ENCODE results near the gene FAM110A.
"Not testable (repeated sequence)": the region's sequence is repeated elsewhere in the genome, so short reads cannot be mapped to it uniquely, and the experiment has no call there.

FAM110A gene

DNA sequence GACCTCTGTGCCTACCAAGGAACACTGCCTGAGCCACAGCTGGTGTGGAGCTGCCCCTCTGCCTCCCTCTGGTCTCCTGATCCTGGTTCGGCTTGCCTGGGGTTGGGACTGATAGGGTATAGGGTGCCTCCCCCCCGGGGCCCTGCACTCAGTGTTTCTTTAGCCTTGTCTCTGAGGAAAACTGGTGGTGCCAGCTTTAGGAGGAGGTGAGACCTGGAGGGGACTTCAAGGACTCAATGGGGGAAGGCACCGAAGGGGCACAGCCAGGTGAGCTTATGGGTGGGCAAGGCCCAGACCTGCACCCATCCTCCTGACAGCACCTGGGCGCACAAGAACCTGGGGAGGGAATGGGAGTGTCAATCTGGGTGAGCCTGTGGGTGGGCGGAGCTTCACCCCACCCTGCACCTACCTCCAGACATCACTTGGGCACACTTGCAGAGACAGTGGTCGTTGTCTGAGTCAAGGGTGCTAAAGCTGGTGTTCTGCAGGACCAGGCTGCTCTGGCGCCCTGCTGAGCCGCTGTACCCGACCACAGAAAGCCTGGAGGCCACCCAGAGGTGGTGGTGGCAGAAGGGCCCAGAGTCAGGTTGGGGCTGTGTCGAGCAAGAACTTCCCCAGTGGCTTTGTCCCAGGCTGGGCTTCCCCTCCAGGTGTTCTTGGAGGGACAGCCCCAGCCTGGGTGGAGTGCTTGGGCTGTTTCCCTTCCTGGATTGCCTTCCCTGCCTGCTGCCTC, 40.5 kb downstream of the FAM110A start:
- DNase-seq (ENCODE audit: low read depth in 2 of 2), result no peak

DNA sequence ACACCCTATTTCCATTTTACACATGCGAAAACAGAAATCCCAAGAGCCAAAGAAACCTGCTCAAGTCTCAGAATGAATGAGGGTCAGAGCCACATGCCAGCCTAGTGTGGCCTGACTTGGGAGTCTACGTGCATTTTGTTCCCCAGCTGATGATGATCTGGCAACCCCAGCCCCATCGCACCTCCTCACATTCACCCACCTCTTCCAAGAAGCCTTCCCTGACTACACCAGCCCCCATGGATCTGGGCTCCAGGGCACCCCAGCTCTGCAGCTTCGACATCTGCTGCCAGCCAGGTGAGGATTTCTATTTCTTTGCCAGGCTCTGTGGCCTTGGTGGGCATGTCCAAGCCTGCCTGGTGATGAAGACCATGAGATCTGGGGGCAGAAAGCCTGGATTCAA, 41.6 kb downstream of the FAM110A start:
- DNase-seq (ENCODE audit: low read depth in 2 of 2), result no peak

DNA sequence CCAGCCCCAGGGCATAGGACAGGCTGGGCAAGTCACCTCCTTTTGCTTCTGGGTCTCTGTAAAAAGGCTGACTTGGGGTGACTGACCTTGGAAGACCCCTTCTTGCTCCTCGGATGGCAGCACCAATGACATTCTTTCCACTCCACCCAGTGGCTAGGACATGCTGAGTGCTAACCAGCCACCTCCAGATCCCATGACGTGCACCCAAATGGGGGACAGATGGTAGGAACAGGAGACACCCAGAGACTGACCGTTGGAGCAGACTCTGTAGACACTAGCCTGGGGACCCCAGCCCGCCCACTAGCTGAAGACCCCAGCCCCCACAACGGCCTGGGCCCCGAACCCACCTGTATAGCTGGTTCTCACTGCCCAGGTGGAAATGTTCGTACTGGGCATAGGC, 44.3 kb downstream of the FAM110A start:
- no peak for DNase-seq (ENCODE audit: low read depth in 2 of 2)

DNA sequence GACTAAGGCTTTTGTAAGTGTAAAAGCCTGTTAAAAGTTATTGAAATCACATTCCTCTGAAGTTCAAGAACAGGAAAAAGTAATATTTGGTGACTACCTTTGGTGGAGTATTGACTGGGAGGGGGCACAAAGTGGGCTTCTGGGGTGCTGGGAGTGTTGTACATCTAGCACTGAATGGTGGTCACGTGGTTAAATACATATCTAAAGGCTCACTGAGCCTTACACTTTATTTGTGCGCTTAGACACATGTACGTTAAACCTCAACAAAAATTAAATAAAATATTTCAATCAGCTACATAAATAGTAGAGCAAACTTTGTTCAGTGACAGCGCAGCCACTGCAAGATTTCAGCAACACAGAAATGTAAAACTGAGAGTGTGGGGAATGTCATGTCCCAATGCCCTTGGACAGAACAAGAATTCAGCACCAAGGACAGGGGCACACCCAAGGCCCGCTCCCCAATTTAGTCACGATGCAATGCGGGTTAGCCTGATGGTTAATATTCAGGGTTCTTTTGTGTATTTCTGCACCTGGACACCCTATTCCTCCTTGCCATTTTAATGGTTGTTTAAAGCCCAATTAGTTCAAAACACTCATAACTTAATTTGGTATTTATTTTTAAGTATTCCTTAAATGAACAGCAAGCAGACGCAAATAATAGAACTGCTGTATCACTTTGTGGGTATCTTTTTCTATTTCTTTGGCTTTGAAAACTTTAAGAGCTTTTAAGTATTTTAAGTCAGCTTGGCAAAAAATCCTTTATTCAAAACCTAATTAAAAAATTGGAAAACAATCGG, 45.2 kb downstream of the FAM110A start:
- DNase-seq (ENCODE audit: low read depth in 2 of 2), result no peak

DNA sequence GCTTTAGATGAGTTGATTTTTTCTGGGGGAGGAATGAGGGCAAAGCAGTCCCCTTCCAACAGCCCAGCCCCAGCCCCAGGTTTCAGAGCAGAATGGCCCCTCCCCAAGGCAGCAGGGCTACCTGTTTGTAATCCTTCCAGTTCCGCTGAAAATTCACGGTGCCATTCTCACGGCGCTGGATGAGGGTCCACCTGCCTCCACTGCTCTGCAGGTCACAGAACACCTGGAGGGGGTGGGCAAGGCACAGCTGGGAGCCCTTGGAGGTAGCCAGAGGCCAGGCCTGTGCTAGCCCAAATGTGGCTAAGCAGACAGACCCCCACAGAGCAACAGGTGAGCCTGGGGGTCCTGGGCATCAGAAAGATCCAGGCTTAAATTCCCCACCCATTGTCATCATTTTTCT, 46.1 kb downstream of the FAM110A start:
- no peak for DNase-seq (ENCODE audit: low read depth in 2 of 2)

DNA sequence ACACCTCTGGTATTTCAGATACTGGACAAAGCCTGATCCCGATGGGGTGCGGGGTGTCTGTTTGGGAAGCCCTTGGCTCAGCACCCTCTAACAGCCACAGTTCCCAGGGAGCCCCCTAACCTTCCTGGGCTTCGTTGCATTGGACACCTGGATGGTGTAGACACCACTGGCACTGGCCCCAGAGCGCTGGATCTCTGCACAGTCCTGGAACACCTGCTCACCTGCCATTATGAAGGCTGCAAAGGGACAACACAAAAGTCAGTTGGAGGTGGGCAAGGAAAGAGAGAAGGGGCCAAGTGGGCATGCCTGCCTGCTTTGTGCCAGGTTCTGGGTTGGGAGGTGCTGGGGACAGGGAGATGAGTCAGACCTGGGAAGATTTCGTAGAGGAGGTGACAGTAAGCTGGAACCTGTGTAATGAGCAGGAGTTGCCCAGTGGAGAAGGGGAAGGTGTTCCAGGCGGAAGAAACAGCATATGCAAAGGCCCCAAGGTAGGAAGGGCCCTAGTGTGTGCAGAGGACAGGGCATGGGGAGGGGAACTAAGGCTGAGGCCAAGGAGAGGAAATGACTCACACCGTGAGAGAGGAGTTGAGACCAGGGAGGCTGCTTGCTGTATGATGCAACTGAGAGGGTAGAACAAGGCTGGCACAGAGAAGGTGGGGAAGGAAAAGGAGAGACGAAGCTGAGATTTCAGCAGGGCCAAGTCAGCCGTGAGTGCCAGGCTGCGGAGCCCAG, 47.7 kb downstream of the FAM110A start:
- DNase-seq (ENCODE audit: low read depth in 2 of 2), result no peak

DNA sequence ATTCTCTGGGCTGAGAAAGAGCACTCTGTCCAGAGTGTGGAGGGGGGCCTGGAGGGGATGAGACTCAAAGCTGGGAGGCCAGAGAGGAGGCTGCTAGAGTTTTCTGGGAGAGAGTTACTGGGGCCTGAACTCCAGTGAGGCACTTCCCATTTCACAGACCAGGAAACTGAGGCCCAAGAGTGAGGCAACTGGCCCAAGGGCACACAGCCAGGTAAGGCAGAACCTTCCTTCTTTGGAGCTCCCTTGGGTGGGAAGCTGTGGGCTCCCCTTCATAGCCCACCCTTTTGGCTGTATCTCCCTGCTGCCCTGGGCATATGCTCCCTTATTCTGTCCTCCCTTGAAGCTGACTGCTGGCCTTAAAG, 48.2 kb downstream of the FAM110A start:
- no peak for DNase-seq (ENCODE audit: low read depth in 2 of 2)

DNA sequence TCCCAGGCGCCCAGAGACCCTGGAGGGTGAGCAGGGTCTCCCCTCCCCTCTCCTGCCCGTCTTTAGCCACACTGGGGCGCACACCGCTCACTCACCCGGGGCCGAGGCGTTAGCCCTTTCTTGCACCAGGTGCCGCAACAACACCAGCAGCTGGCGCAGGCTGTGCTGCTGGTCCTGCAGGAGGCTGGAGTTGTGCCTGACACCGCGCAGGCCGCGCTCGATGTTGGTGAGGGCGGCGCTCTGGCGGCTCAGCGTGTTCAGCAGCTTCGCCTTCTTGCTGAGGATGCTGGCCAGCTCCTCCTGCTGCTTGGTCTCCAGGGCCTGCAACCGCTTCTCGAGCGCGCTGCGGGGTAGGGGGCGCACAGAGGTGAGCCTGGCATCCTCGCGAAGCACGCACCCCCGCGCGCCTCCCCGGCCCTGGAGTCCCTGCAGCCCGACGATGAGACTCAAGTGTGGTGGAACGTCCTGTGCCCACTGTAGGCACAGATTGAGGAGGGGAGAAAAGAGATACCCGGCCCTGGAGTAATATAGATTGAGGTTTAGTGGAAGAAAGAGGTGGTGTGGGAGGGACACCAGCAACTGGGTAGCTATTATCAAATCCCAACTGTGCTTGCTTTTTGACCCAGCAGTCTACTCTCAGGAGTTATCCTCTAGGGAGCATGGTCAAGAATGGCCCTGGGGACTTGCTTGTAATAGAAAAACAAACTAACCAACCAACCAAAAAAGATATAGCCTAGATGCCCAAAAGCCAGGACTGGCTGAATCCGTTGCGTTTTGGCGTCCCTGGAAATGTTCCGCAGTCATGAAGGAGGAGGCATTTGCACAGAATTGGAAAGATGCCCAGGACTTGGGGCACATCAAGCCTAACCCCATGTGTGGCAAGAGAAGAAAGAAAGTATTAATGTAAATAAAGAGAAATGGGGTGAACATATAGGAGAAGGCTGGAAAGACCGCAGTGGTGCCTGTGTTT, 51.8 kb downstream of the FAM110A start:
- DNase-seq (ENCODE audit: low read depth in 2 of 2), result no peak

DNA sequence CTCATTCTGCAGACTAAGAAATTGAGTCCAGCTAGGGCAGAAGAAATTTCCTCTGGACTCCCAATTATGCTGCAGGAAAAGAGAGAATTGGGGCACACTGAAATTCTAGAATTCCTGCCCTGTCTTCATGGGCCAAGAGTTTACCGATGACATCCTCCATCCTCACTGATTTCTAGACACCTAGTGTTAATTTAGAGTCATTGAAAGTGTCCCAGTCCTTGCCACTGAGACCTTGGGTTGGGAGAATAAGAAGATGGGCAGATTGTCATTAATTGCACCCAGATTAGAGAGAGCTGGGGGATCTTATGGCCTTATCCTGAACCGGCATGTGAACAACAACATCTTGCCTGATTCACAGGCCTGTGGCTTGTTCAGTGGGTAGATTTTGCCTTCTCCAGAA, 53.6 kb downstream of the FAM110A start:
- DNase-seq (ENCODE audit: low read depth in 2 of 2), result no peak

DNA sequence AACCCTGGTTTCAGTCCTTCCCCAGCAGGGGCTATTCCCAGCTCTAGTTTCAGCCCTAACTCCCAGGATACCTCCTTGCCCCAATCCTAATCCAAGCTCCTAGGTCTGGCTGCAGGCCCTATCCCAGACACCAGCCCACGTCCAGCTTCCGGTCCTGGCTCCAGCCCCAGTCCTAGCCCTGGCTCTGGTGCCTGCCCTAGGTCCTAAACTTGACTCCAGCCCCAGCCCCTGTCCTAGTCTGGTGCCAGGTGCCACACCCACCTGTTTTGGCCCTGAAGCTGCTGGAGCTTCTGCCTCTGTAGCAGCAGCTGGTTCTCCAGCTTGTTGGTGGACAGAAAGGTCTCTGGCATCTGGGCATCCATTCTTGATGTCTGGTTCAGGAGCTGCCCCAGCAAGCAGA, 54.5 kb downstream of the FAM110A start:
- DNase-seq (ENCODE audit: low read depth in 2 of 2), result no peak

DNA sequence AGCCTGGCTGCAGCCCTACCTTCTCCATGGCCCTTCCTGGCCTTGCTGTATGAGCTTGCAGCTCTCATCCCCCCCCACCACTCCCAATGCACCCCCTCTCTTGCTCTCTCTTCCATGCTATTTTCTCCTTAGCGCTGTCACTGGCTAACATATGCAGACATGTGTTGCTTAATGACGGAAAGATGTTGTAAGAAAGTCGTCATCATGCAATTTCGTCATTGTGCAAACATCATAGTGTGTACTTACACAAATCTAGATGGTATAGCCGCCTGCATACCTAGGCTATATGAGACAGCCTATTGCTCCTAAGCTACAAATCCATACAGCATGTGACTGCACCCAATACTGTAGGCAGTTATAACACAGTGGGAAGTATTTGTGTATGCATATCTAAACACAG, 55.6 kb downstream of the FAM110A start:
- DNase-seq (ENCODE audit: low read depth in 2 of 2), result no peak

DNA sequence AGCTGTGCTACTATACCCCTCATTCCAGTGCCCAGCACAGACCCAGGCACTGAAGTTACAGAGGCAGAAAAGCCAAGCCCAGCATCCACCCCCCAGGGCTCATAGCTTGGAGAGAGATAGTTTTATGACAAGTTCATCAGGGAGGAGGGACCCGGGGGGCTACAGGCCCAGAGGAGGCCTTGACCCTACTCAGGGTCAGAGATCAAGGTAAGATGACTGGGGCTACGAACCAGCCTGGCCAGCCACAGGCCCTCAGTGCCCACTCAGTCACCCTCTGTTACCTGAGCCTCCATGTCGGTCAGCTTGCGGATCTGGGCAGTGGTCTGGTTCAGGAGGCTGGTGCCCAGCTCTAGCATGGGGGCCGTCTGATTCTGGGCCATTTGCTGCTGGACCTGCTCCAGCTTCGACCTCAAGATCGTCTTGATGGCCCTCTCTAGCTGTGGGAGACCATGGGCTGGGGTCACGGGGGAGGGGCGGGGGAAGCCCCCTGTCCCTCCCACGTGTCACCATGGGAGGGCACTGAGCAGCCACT, 56.5 kb downstream of the FAM110A start:
- DNase-seq (ENCODE audit: low read depth in 2 of 2), result no peak

DNA sequence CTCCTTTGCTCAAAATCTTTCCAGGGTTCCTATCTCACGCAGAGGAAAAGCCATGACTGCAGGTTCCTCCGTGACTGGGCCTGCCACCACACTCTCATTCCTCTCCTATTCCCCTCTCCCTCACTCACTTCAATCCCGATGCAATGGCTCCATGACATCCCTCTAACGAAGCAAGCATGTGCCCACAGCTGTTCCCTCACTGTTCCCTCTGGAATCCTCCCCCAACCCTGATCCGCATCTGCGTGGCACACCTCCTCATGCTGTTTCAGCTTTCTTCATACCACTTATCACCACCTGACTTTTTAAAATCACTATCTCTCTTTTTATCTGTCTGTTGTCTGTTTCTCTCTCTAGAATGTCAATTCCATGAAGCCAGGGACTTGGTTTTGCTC, 57.1 kb downstream of the FAM110A start:
- DNase-seq (ENCODE audit: low read depth in 2 of 2), result no peak

DNA sequence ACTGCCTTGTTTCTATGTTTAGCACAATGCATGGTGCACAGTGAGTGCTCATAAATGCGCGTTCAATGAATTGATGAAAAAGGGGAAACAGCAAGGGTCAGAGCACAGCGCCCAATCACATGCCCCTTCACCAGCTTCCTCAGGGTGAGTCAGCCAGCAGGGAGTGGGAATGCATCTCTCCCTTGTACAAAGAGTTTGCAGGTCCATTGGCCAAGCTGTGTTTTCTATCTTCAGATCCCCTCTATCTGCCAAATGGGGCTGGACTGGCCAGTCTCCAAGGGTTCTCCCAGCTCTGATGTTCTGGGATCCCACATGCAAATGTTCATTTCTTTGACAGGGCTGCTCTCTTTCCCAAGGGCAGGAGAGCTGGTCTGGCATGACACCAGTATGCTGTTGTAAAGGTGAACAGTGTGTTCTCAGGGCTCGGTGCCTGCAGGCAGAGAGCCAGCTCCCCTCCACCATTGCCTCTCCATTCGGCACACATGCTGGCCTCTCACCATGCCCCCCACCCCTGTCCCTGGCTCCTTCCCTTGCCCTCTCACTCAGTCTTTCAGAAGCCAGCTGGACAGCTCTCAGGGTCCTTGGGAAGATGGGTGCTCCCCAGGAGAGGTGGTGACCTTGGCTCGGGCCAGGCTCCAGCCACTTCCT, 57.7 kb downstream of the FAM110A start:
- no peak for DNase-seq (ENCODE audit: low read depth in 2 of 2)

DNA sequence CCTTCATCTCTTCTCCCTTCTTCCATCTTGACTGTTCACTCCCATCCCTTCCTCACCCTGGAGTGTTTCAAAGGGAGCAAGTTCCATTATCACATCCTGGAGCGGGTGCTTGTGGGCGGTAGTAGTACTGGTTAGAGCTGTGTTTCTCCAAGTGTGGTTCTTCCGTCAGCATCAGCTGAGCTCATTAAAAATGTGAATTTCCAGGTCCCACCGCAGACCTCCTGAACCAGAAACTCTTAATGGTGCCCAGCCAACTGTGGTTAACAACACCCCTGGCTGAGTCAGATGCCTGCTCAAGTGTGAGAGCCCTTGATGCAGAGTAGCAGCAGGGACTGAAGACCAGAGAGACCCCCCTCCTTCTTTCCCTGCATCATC, 58.2 kb downstream of the FAM110A start:
- DNase-seq (ENCODE audit: low read depth in 2 of 2), result no peak

DNA sequence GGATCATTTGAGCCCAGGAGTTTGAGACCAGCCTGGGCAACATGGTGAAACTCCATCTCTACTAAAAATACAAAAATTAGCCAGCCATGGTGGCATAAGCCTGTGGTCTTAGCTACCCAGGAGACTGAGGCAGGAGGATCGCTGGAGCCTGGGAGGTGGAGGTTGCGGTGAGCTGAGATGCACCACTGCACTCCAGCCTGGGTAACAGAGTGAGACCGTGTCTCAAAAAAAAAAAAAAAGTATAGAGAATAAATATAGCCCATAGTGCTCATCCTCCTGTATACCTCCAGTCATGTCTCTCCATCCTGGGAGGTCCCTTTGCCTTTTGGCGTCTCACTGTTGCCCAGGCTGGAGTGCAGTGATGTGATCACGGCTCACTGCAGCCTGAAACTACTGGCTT, 58.9 kb downstream of the FAM110A start:
- DNase-seq (ENCODE audit: low read depth in 2 of 2), result not testable (repeated sequence)
